Stimulated activated CD4-positive, alpha-beta T cell treated with anti-CD3 and anti-CD28 coated beads, Interleukin-1b, Interleukin-23, amount 100 ng/mL, for 4 hours (primary cell): Measurements from ENCODE around the gene TMEM175.

Source experiments
- DNase-seq, 2 donors: peaks; one replicate each; pipeline ENCODE4 v3.0.0-alpha.2; 2020; ENCODE audit warnings: low read depth in 2 of 2

TMEM175 gene

GRCh38 chr4:1002131-1002630 lies 69.9 kb downstream of the TMEM175 start:
- DNase-seq: no peak

GRCh38 chr4:1002631-1003251 lies 70.5 kb downstream of the TMEM175 start:
- no peak for DNase-seq

DNA sequence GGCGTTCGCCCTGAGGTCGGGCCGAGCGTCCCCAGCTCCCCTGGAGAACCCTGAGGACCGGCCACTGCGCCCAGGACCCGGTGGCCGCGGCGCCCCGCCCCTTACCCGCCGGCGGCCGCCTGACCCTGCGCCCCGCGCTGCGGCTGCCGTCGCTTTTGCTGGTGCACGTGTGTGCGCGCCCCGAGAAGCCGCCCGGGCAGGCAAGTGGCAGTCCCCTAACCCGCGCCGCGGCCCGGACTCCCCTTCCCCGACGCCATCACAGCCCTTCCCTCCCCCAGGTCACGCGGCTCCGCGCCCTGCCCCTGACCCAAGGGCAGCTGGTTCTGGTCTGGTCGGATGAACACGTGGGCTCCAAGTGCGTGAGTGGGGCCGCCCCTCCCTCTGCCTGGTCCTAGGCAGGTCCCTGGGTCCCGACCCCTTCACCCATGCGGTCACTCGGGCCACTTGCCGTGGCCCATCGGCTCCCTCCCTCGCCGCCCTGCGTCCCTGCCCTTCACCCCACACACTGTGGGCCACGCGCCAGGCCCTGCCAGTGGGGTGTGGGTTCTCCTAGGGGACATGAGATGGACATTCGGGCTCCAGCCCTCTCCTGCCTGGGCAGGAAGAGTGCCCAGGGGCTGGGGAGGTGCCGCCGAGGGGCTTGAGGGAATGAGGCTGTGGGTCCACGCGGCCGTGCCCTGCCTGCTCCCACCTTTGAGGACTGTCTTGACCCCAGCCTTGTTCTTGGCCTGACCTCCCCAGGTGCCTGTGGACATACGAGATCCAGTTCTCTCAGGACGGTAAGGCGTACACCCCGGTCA lies 71.2 kb downstream of the TMEM175 start:
- DNase-seq: no peak

DNA sequence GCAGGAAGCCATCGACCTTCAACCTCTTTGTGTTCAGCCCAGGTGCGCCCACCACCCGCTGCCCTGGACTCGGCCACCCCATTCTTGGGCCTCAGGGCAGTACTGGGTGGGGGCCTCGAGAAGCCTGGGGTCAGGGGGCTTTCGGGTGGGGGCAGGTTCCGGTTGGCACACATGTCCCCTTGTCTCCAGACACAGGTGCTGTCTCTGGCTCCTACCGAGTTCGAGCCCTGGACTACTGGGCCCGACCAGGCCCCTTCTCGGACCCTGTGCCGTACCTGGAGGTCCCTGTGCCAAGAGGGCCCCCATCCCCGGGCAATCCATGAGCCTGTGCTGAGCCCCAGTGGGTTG lies 71.8 kb downstream of the TMEM175 start:
- DNase-seq: no peak

- no peak for DNase-seq
These were observed 72.6 kb downstream of the TMEM175 start for GRCh38 chr4:1004557-1005485.

DNA sequence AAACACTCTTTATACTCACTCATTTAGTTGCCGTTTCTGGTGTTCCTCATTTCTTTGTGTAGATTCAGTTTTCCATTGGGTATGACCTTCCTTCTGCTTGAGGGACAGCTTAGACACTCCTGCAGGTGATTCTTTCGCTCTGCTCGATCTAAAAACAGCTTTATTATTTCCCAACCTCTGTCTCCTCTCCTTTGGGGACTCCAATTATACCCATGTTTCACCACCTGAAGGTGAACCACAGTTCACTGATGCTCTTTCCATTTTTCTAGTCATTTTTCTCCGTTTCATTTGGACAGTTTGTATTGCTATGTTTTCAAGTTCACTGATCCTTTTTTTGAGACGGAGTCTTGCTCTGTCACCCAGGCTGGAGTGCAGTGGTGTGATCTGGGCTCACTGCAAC lies 74.6 kb downstream of the TMEM175 start:
- DNase-seq: no peak
